NCI-H1436 (cell line): Measurements from ENCODE around the gene CT47C1.
"Not testable (repeated sequence)": the region's sequence is repeated elsewhere in the genome, so short reads cannot be mapped to it uniquely, and the experiment has no call there.

ENCODE experiments used
- DNase-seq: peaks from one replicate; lab custom pipeline; 2025; lab: John Stamatoyannopoulos, UW

Gene CT47C1

DNA sequence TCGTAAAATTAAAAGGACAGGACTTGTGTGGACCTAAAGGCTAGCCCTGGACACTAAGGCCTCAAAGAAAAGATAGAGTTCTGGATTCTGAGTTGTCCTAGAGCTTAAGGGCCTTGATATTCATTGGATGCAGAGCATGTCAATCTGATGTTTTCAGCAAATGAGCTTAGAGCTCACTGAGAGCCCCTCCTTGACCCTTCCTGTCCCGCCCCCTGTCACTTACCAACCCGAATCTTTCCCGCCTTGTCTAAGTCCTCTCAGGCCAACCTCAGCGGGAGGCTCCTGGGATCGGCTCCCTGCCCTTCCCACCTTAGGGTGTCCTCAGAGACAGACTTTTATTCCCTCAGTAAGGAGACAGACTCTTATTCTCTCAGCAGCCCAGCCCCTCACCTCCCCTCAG is at the start of gene CT47C1:
CT47C1 (plus strand) TSS at position 250 of the 400 bp plus-strand sequence. CDS start 233 bp downstream, outside the sequence.
- DNase-seq = no peak

DNA sequence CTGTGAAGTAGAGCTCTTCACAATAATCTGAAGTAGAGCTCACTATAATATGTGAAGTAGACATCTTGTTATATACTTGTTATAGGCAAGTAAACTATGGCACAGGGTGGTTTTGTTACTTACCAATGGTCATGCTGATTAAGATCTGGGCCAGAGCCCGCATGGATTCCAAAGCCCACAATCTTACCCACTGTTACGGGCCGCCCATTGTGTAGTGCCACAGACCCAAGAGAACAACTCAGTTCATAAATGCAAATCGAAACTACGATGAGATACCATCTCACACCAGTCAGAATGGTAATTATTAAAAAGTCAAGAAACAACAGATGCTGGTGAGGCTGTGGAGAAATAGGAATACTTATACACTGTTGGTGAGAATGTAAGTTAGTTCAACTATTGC is 46.9 kb upstream of the CT47C1 start:
- DNase-seq = no peak

DNA sequence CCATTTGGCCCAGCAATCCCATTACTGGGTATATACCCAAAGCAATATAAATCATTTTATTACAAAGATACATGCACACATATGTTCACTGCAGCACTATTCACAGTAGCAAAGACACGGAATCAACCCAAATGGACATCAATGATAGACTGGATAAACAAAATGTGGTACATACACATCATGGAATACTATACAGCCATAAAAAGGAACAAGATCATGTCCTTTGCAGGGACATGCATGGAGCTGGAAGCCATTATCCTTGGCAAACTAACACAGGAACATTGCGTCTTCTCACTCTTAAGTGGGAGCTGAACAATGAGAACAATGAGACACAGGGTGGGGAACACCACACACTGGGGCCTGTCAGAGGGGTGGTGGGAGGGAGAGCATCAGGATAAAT is 46.4 kb upstream of the CT47C1 start:
- DNase-seq = not testable (repeated sequence)

DNA sequence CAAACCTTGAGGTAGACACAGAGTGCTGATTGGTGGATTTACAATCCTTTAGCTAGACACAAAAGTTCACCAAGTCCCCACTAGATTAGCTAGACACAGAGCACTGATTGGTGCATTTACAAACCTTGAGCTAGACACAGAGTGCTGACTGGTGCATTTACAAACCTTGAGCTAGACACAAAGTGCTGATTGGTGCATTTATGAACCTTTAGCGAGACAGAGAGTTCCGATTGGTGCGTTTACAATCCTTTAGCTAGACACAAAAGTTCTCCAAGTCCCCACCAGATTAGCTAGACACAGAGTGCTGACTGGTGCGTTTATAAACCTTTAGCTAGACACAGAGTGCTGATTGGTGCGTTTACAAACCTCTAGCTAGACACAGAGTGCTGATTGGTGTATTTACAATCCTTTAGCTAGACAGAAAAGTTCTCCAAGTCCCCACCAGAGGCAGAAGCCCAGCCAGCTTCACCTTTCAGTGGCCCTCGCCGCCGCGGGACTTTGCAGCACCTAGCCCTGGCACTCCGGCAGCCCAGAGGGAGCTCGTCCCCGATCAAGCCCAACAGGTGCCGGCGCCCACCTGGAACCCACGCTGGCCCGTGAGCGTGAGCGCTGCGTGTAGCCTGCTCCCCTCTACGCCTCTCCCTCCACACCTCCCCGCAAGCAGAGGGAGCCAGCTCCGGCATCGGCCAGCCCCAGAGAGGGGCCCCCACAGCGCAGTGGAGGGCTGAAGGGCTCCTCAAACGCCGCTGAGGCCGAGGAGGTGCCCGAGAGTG is 44.6 kb upstream of the CT47C1 start:
- not testable (repeated sequence) for DNase-seq

DNA sequence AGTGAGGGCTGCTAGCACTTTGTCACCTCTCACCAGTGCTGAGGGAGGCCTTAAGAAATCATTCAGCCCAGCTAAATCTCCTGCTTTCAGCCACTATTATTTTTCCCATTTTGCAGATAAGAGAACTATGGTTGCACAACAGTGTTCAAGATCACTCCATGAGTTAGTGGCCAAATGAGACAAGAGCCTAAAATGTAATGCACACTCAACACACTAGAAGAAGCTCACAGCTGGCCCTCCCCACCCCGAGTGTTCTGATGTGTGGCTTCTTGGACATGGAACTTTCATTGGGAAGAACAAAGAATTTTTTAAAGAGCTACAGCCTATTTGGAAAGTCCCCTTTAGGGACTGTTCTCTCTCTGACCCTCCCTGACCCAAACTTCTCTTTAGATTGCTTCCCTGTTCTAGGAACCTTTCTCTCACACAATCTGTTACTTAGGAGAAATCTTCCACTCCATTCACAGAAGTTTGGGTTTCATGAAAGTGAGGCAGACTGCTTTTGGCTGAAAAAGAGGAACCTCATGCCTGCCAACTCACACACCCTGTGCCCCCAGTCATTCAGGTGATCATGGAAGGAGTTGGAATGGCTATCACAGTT is 44.0 kb upstream of the CT47C1 start:
- no peak for DNase-seq

- not testable (repeated sequence) for DNase-seq
These were observed 43.1 kb upstream of the CT47C1 start for GRCh38 chrX:119029656-119030055.

DNA sequence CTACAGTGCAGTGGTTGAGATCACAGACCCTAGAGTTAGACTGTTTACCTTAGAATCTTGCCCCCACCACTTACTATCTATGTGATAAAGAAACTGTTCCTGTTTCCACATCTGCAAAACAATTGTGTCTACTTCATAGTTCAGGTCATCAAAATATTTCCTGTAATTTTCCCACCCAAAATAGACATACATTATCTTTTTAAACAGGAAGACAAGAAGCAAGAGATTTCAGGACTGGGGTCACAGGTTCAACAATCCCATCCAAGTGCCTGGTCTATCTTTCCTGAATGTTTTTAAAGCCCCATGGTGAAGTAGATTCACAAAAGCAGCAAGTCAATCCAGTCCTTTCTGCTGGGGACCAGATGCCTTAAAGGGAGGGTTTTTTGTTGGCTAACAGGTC is 41.8 kb upstream of the CT47C1 start:
- no peak for DNase-seq

- DNase-seq = no peak
These were observed 36.4 kb upstream of the CT47C1 start for GRCh38 chrX:119036107-119037029.

DNA sequence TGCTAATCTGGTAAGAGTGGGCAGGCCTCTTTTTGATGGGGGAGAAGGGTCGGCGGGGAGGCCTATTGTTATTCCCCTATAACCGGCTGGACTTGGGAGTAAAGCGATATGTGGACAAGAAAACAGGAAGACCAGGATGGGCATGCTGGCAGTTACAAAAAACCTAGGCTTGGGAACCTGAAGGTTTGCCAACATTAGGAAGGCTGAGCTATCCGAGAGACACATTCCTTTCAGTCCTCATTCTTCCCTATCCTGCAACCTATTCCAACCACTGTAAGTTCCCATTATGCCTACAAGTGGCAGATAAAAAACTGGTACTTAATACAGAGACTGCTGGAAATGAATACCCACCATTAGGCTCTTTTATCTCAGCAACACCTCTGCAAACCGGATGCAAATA is 32.4 kb upstream of the CT47C1 start:
- no peak for DNase-seq

DNA sequence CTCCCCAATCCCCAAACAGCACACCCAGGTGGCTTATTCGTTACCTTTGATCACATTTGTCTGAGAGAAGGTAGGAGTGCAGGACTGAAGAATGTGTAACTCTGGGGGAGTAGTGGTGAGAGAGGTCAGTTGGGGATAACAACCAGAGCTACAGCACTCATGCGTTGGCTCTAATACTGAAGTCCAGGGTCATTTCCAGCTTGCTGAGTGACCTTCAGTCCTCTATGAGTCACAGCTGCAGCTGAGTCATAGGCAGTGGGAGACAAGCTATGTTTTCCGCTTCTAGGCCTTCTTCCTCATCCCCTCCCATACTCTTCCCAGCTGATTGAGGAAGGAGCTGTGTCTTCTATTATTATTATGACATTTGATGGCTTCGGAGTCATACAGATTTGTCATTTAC is 31.6 kb upstream of the CT47C1 start:
- no peak for DNase-seq

DNA sequence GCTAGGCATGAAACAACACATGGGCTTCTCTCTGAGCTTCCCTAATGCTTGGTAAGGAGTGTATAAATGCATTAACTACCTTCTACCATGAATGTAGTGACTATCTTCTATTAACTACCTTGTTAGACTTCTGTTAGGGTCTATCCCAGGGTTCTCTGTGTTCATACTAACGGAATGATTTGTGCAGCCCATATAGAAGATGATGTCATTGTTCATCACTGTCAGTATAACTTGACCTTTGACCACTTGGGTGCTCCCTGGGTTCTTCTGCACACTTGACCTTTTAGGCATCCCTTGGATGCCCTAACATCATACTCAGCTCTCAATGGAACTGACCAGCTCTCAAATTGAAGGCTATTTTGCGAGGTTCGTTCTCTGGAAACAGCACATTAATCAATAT is 30.8 kb upstream of the CT47C1 start:
- no peak for DNase-seq

DNA sequence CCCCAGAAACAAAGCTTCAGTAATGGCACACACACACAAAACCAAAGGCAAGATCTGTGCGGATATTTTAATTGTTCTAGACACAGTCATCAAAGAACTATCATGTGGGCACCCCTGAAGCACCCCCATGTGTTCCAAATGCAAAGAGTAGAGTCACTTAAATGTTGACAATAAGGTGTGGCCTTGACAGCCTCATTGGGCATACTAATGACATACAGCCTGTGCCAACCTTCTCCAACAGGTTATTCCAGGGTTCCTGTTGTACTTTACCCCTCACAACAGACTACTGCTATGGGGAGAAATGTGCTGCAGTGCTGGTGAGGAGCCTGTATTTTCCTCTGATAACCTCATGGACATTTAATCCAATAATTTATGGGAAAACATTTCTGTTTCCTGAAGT is 29.8 kb upstream of the CT47C1 start:
- no peak for DNase-seq

GRCh38 chrX:119045884-119046283 is 26.9 kb upstream of the CT47C1 start:
- DNase-seq = no peak

- no peak for DNase-seq
These were observed 17.1 kb upstream of the CT47C1 start for GRCh38 chrX:119055687-119056086.

DNA sequence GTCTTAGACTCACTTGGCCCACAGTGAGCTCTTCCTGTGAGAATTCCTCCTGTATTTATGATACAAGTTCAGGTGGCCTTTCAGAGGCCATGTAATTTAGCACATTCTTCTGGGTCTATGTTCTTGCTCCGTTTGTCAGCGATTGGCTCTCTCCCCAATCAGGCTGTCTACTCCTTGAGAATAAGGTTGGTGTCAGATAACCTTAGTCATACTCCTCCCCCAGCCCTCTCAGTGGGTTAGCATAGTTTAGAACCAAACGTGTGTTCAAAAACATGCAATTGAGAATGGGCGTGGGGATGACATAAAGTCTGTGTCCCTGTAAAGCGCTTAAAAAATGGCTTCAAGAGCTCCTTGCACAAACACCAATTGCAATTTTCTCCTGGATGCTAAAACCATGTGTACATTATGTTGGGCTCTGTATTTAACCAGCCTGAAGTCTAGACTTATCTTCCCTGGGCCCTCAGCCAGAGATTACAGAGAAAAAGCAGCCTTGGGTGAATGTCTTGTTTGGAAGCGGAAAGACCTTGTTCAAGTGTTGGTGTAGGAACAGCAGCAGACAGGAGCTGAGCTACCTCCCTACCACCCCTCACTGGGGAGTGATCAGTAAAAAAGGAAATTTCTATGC is 9.9 kb upstream of the CT47C1 start:
- DNase-seq = no peak

GRCh38 chrX:119063428-119063827 is 9.4 kb upstream of the CT47C1 start:
- DNase-seq = no peak

- peak; percentile 59 for DNase-seq
These were observed 5.6 kb upstream of the CT47C1 start for GRCh38 chrX:119067023-119067739.

GRCh38 chrX:119069128-119069527 is 3.7 kb upstream of the CT47C1 start:
- DNase-seq = no peak

- no peak for DNase-seq
These were observed 3.0 kb upstream of the CT47C1 start for GRCh38 chrX:119069762-119070161.

GRCh38 chrX:119071381-119071780 is 1.4 kb upstream of the CT47C1 start:
- DNase-seq = no peak

- DNase-seq = no peak
These were observed 560 bp downstream of the CT47C1 start for GRCh38 chrX:119073200-119073905.
